ENCODE data around the gene PRDX3.

The PRDX3 gene

GRCh38 chr10:119118231-119118630, 60.4 kb downstream of the PRDX3 start:
- no peak for DNase-seq

Measured in inflammatory macrophage treated with lipopolysaccharide for 4 hours (primary cell).